Measurements from ENCODE around the gene LSG1.

LSG1 gene

DNA sequence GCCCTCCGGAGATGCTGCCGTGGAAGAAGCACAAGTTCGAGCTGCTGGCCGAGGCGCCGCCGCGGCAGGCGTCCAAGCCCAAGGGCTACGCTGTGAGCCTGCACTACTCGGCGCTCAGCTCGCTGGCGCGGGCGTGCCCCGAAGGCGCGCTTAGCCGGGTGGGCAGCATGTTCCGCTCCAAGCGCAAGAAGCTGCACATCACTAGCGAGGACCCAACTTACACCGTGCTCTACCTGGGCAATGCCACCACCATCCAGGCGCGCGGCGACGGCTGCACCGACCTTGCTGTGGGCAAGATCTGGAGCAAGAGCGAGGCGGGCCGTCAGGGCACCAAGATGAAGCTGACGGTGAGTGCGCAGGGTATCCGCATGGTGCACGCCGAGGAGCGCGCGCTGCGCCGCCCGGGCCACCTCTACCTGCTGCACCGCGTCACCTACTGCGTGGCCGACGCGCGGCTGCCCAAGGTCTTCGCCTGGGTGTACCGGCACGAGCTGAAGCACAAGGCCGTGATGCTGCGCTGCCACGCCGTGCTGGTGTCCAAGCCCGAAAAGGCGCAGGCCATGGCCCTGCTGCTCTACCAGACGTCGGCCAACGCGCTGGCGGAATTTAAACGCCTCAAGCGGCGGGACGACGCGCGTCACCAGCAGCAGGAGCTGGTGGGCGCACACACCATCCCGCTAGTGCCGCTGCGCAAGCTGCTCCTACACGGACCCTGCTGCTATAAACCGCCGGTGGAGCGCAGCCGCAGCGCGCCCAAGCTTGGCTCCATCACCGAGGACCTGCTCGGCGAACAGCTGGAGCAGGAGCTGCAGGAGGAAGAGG lies 15.0 kb upstream of the LSG1 start:
- DNase-seq = peak; percentile 53

DNA sequence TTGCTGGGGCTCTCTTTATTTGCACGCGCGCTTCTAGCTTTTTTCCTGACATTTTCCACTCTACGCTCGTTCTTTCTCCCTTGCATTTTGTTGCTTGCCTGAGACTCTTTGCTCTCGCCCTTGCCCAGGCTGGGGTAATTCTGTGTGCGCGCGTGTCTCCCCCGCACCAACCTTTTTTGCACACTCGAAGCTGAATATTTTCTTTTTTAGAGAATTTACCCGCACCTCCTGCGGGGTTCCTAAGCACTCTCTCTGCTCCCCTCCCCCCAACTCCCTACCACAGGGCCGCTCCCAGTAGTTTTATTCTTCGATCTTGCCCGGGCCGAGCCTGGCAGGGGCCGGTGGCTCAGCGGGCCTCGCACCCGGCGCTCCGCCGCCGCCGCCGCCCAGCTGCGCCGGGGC lies 14.4 kb upstream of the LSG1 start:
- DNase-seq = no peak

DNA sequence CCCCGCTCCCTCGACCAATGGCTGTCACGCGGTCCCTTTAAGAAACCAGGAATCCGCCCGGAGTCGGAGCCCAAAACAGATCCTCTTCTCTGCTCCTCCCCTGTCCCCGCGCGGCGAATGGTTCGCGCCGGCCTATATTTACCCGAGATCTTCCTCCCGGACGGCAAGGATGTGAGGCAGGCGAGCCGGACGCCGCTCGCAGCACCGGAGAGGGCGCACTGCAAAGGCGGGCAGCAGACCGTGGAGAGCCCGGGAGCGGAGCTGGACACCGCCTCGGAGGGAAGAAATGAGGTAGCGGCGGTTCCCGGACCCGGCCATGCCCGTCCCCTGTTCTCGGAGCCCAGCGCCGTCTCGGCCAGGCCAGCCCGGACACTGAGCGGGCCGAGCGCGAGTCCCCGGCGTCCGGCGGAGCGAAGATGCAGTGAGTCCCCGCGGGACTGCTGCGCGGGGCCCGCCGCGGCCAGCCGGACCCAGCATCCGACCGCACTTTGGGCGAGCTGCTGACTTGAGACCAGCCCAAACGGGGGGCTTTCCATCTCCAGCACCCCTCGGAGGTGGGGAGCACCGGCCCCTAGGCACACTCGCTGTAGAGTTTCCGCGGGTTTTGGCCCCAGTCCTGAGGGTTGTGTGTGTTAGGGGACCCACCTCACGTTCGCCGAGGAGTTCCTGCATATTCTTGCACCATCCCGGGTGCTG lies 13.9 kb upstream of the LSG1 start, which contains the start of gene FAM43A:
Gene FAM43A, plus strand, starts transcription at position 166 of the 696 bp plus-strand sequence. CDS start 944 bp downstream, outside the sequence.
- DNase-seq = peak; percentile 88

DNA sequence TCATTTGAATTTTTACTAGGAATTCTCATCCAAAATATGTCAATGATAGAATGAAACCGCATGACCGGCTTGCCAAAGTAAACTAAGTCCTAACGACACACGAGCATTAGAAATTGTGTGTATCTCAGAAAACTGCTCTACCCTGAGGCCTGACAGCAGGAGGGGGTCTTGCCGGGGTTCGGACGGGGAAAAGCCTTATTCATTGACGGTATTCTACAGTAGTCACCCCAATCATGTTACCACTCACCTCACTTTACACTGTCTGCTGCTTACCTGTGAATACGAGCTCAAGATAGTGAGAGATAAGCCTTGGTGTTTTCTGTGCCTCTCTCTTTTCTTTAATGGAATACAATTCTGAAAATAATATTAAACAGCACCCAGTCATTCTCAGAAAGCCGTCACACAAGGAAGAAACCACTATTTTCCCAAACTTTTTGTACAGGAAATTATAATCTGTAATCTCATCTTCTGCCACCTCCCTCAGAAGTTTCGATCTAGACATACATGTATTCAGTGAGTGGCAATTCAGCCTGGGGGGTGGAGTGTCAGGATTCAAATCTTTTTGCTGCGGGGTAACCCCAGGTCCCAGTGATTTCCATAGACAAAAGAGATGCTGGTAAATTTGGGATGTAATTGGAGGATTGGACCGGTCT lies 13.2 kb upstream of the LSG1 start:
- DNase-seq = no peak

DNA sequence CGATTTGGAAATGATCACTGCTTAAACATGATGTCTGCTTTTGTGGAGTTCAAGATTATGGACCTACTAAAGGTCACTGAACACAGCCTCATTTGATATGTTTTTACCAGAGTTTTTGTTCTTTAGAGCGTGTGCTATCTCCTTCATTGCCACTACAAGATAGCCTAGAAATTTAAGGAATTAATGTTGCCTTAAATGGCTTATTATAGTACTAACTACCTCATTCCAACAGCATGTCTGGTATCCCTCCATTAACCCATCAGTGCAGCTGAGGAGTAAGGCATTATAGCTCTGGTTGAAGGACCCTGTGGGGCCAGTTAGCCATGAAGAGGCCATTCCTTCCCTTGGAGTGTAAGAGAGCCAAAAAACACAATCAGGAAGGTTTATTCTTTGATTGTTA lies 11.4 kb upstream of the LSG1 start:
- no peak for DNase-seq

DNA sequence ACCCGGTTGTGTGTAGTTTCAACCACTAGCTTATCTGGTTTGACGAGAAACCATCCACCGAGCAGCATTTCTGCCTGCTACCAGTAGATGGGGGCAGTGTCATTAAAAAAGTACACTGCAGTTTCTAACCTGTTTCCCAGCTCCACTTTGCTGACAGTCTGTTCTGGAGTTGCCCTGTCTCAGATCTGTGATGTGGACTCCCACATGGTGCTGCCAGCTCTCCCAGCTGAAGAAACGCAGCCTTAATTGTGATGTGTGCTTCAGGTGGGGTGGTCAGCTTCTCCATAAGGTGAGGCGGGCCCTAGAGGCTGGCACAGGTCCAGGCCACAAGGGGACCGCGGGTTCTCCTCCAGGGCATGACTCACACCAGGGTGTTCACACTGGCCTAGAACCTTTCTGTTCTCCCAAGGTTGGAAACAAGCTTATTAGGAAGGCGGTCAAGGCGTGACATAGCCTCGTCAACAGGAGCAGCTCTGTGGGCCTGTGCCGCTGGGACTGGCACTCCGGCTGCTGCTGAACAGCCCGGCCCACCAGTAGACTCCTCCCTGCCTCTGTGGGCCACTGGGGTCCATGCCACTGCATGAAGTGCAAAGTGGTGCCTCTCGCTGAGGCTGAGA lies 10.8 kb upstream of the LSG1 start:
- peak; percentile 77 for DNase-seq

DNA sequence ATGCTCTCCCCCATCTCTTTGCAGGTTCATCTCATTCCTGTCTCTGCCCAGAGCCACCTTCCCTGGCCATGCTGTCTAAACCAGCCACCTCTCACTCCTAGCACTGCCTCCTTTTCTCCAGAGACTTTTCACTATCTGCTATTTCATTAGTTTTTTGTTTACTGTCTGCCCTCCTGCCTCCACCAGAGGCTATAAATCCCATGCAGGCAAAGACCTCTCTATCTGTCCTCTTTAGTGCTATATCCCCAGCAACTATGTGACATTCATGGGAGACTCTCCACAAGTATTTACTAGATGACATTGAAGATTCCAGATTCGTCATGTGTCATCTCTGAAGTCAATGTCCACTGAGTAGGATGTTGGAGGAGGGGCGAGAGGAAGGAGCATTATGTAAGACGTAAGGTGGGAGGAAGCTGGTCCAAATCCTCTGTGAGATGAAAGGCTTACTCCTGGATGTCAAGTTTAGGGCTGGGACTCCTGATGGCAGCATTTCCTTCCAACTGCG lies 10.2 kb upstream of the LSG1 start:
- no peak for DNase-seq

DNA sequence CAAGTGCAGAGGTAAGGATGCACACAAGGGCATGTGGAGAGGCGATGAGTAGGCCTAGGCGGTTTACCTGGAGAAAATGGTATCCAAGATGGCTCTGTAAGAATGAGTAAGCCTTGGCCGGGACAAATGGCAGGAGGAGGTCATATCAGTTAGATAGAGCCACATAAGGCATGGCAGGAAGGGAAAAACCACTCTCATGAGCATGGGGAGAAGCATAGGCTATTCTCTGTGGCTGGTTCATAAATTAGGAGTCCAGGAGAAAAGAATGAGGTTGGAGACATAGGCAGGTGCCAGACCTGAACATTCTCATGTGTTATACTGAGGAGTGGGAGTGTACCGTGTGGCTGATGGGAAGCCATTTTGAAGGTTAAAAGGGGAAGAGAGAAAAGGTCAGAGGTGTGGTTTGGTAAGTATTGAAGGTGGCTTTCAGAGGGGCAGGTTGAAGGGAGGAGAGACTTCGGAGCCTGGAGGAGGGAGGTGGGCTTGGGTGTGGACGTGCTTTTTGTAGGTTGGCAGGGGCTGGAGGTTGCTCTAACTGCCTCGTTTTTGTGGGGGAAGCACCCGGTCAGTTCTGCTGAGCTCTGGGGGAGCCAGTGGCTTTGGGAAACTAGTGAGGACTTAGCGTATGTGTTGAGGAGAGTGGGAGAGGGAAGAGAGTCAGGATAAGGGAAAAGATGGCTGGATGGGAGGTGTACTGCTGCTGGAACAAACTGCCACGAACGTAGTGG lies 9.1 kb upstream of the LSG1 start:
- DNase-seq = no peak

DNA sequence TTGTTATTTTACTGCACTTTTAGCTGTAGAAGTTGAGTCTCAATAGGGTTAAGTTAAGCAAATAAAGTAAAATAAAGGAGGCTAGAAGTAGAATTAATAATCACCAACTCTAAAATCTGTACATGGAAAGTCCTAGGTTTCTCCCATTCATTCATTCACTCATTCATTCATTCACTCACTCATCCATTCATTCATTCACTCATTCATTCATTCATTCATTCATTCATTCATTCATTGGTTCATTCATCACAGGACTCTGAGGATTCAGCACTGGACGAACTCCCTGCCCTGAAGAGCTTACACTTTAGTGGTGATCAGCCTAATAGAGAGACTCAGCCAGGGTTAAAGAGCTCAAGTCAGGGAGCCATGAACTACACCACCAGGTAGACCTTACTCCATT lies 4.5 kb upstream of the LSG1 start:
- DNase-seq = no peak

DNA sequence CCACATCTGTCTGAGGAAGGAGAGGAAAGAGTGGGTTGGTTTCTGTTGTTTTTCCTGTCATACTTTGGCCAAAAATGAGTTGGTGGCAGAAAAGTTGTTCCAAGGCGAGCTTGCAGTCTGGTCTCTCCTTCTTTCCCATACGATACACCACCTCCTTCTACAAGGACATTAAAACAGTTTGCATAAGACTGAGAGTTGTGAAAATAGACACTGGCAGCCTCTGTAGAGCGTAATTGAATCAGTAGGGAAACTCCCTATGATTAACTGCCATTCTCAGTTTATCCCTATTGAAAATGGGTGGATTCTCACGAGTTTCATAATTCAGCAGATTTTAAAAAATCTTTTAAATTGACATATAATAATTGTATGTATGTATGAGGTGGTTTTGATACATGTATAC lies 3.7 kb upstream of the LSG1 start:
- no peak for DNase-seq

DNA sequence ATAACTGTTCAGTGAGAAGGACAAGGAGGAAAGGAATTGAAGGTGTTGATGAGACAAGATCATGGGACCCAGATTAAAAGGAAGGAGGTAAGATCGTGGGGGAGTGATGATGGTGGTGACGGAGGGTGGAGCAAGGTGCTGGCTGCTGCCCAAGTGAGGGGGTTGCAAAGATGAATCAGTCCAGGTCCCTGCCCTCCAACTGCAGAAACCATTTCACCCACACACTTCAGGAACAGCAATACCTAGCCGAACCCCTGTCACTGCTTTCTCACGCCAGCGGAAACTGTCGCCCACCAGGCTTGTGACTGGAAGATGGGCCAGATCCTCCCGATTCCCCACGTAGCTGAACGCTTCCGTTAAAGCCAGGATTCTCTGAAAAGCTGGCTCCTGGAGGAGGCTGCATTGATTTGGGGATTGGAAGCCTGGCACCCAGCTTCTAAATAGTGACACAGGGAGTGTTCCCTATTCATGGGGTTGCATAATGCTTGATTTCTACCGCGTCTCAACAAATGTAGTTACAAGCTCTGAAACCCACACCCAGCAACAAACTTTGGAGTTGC lies 3.2 kb upstream of the LSG1 start:
- peak; percentile 85 for DNase-seq

DNA sequence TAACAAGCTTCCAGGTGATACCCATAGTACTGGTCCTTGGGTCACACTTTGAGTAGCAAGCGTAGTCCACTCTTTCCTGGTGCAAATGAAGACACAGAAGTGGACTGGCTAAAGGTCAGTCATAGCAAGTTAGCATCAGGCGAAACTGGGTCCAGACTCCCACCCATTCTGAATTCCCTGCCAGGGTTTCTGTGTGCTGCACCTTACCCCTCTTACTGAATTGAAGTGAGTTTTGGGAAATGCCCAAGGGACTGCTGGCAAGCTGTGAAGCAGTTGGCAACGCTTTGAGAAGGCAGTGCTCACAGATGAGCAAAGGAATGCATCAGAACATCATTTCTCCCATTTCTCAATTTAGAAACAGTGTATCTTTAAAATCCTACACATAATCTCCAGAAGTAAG lies 1.8 kb upstream of the LSG1 start:
- DNase-seq = no peak

DNA sequence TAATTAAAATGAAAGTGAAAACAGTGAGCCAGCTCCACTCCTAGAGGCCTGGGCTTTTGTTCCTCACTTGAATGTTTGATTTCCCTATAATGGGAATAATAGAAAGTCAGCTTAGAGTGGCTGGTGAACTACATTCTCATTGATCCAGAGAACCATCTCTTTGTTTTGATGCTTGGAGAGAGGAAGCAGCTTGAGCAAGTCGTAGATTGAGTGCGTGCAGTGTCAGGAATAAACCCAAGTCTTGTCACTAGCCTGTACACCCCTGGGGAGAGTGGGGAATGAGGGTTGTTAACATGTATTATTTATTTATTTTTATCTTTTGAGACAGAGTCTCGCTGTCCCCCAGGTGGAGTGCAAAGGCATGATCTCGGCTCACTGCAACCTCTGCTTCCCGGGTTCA lies 885 bp upstream of the LSG1 start:
- DNase-seq = no peak

DNA sequence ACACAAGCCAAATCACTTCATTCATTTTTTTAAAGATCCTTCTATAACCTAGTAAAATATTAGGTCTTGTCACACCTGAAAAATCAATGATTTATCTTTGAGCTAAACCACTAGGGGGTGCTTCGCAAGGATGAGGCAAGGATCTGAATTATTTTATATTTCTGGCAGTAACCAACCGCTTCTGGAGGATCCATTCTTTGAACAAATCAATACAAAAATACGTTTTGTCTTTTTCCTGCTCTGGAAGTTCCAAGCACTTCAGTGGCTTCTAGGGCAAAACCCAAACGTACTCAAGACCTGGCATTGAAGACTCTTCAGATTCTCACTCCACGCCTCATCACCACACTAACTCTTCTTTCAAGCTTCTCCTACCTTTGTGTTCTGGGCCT lies 486 bp downstream of the LSG1 start:
- no peak for DNase-seq

DNA sequence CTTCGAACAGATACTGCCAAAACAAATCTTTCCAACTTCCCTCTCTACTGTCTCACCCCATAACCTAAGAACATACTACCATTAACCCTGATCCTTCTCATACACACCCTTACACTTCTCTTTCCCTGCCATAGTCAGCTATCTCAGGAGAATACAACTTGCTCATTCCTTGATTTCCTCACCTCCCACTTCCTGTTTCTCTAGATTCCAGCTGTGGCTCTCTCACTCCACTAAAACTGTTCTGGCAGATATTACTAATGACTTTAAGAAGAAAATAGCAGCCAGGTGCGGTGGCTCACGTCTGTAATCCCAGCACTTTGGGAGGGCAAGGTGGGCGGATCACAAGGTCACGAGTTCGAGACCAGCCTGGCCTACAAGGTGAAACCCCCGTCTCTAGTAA lies 4.6 kb downstream of the LSG1 start:
- no peak for DNase-seq

DNA sequence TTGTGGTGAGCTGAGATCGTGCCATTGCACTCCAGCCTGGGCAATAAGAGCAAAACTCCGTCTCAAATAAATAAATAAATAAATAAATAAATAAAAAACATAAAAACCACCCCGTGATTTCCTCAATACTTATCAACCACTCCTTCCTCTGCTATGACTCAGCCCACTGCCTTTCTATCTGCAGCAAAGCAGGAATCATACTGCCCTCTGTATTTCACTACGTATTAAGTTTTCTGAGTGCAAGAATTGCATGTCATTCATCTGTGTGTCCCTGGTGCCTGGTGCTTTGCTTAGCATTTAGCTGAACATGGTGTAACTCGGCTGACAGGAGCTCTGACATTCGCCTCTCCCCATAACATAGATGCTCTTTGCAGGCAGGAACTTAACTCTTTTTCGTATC lies 7.1 kb downstream of the LSG1 start:
- DNase-seq = no peak

DNA sequence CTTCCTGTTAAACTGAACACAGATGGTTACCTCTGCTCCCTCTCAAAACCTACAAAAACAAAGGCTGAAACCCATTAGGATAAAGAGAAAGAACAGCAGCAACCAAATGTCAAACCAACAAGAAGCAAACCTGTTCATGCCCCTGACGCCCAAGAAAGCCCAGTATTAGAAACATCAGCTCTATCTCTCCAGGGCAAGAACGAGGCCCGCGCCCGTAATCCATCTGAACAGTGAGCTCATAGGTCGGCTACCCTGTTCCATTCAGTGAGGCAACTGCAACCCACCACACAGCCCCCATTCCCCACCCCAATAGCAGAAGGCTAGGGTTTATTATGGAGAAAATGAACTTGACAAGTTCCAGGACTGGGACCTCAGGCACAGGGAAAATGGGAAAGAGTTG lies 10.0 kb downstream of the LSG1 start:
- DNase-seq = no peak

DNA sequence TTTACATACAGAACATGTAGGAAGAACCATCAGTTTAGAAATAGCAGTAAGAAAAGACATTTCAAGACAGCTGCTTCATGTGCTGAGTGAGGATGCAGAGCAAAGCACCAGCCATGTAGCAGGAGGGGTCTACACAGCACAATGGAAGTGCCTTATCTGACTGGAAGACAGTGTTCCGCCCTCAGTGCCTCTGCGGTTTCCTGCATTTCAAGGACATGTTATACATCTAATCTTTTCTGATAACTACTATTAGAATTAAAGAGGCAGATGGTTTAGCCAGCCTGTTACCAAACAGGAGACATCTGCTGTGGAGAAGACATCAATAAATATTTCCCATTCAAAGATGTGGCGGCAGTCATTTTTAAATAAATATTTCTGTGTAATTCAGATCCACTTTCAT lies 10.6 kb downstream of the LSG1 start:
- no peak for DNase-seq

DNA sequence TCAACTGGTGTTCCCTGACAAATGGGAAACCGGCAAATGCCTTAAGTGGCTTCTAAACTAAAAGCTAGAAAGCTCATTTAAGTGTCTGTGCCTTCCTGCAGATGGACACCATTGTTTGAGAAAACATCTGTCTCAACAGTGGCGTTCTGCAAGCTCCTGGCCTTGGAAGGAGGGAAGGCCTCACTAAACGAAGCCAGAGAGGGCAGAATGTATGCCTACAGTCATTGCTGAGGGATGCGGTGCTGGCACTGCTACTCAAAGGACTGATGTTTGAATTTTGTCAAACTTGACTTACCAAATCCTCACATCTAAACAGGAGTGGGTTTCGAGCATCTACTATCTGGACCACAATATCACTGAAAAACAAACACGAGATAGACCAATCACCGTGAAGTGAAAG lies 12.2 kb downstream of the LSG1 start:
- no peak for DNase-seq

DNA sequence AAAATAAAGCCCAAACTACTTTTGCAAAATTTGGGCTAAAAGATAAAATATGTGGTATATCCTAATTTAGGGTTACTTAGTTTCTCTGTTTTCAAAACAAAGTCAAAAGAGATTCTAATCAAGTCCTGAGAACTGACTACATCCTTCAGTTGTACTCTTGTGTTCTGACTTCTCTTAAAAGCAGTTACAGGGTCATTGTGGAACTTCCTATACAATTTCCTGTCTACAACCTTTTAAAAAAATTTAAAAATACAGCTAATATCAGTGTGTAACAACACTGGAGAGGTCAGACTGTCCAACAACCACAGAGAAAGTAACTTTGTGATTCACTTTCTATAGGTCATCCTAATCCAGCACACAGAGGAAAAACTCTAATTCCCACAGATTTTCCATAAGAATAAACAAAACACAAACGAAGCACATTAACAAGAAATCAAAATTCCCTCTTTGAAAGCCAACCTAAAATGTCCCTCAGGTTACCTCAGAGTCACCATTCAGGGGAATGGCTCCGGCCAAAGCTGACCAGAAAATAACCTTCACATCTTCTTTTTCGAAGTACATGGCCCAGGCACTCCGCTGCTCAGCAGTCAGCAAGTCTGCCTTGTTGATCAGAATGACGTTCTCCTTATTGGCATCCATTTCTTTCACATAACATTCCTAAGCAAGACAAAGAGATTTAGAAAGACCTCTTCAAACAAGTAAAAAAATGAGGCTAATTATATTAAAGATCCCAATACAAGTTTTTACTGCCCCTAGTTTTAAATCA lies 13.3 kb downstream of the LSG1 start:
- DNase-seq = no peak

DNA sequence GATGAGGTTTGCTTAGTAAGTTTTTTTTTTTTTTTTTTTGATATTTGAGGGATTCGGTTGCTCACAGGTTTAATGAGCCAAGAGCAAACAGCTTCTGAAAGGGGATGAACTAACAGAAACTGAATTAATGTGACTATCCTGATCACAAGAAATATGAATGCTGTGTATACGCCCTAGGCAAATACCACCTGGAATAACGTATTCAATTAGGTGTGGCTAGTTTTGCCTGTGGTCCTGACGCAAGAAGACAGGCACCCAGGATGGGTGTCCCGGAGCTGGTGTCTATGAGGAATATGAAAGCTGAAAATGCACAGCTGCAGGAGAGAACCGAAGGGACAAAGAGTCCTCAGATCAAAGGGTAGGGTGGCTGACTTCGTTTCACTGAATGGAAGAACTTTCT lies 14.6 kb downstream of the LSG1 start:
- DNase-seq = no peak

DNA sequence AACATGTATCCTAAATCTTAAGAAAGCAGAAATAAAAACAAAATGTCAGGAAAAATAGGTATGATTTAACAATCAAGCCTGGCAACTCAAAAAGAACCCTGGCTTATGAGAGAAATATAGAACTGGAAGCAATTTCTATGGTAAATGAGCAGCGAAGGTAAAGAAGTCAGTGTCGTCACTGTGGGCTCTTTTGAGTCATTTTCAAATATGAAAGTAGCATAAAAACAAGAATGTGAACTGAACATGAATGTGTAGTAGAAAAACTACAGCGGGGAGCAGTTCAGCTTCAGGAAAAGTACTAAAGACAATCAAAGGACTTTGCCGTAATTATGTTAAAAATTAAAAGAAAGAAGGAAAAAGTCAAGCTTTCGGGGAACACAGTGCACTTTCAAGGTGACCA lies 17.5 kb downstream of the LSG1 start:
- no peak for DNase-seq

Measured in stimulated activated CD8-positive, alpha-beta memory T cell treated with anti-CD3 and anti-CD28 coated beads, Interleukin-4, amount 100 ng/mL, for 48 hours (primary cell).